Loucy (cell line): Measurements from ENCODE around the gene EFR3B.

Source experiments
- EZH2phosphoT487 ChIP-seq: fragments of 200-600 bp; IDR thresholded peaks from 2 replicates; pipeline ENCODE4 v1.6.1; 2018; ENCODE audit warnings: antibody characterized with exemption, mild to moderate bottlenecking, moderate library complexity, borderline replicate concordance
- TF ChIP-seq, protein P1 (sequence below): fragments of 200-600 bp; sonication (generic); conservative IDR thresholded peaks from 2 replicates; pipeline ENCODE4 v1.5.1; 2014; ENCODE audit warnings: mild to moderate bottlenecking, antibody characterized with exemption, low read length

DNA sequence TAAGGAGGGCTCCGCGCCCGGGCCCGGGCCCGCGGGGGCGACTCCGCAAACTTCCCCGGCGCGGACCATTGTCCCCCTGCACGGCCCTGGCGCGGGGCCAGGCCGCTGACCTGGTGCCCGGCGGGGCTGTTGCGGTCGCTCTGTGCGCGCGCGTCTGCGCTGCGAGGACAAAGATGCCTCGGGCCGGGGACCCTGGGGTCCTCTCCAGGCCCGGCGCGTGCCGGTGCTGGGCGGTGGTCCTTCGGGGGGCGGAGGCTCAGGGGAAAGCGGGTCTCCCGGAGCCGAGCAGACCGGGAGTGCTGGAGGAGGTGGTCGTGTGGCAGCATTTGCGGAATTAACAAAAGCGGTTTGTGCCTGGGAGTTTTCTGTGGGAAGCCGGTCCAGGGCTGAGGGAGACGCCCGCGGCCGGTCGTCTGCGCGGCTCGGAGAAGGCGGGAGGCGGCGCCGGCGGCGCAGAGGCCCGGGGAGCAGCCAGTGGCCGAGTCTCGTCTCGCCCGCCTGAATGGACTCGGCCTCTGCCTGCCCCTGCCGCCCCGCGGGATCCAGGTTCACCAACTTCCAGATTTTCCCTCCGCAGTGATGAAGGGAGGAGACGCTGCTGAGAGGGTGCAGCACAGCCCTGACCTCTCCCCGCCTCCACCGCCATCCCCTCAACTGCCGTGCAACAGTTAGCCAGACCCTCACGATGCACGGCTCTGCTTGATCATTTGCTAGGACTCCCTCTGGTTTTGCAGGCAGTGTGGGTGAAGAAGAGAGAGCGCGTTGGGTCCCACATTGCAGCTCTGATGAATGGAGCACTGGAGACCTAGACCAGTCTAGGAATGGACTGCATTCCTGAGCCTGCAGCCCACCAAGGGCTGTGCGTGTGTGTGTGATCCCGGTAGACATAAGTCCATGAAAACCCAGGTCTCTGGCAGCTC is 705 bp downstream of the EFR3B start:
- TF ChIP-seq EZH2phosphoT487, result no peak
- TF ChIP-seq, protein P1, sequence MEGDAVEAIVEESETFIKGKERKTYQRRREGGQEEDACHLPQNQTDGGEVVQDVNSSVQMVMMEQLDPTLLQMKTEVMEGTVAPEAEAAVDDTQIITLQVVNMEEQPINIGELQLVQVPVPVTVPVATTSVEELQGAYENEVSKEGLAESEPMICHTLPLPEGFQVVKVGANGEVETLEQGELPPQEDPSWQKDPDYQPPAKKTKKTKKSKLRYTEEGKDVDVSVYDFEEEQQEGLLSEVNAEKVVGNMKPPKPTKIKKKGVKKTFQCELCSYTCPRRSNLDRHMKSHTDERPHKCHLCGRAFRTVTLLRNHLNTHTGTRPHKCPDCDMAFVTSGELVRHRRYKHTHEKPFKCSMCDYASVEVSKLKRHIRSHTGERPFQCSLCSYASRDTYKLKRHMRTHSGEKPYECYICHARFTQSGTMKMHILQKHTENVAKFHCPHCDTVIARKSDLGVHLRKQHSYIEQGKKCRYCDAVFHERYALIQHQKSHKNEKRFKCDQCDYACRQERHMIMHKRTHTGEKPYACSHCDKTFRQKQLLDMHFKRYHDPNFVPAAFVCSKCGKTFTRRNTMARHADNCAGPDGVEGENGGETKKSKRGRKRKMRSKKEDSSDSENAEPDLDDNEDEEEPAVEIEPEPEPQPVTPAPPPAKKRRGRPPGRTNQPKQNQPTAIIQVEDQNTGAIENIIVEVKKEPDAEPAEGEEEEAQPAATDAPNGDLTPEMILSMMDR, result no peak
